Measurements from ENCODE around the gene FGD2. TPM values are rescaled to one million over a fixed set of nuclear protein-coding genes. Genes with fewer than 3 reads are reported as not detected.

The FGD2 gene
- polyA plus RNA-seq, 1 experiment: not detected

GRCh38 chr6:36968266-36968977, 37.0 kb upstream of the FGD2 start:
- Histone ChIP-seq H3K4me3 (ENCODE audit: low read depth, low read length) (no peak overlapping the region), H3K9me3 (ENCODE audit: control insufficient read depth, insufficient read depth, low read length) (no peaks in the 10 kb centered on the region), H3K27me3 (ENCODE audit: control insufficient read depth, insufficient read depth, low read length) (no peaks in the 10 kb centered on the region), H3K27ac (ENCODE audit: low read depth, low read length) (no peak overlapping the region)
- CTCF ChIA-PET: no interaction called here
- no peak for TF ChIP-seq CTCF (IDR thresholded peaks at IDR 0.05; ENCODE audit: low read depth, low read length)
- DNase-seq (ENCODE audit: low read depth, low spot score): no peak
- POLR2A ChIA-PET: no interaction called here

DNA sequence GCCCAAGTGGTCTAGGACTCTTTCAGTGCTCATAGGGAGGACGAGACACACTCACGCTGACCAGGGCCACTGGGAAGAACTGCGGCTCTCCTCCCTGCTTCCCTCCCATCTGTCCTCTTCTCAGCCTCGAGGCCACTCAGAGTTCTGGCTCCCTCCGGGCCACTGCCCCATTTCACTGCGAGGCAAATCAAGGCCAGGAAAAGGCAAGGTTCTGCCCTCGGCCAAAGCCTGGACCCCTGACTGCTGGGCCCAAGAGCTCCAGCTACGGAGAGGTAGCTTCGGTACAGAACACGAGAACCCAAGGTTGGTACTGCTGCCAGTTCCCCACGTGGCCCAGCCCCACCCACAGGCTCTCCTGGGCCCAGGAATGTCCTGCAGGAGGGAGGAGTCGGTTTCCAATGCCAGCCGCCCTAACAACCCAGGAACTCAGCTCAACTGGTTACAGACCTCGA, 36.2 kb upstream of the FGD2 start:
- H3K27me3 ChIP-seq (ENCODE audit: control insufficient read depth, insufficient read depth, low read length): no peaks in the 10 kb centered on the region
- TF ChIP-seq CTCF (IDR thresholded peaks at IDR 0.05; ENCODE audit: low read depth, low read length): no peak
- no peak overlapping the region for H3K27ac ChIP-seq (ENCODE audit: low read depth, low read length)
- H3K9me3 ChIP-seq (ENCODE audit: control insufficient read depth, insufficient read depth, low read length): no peaks in the 10 kb centered on the region
- ChIA-PET POLR2A (no interaction called here), CTCF (no interaction called here)
- H3K4me3 ChIP-seq (ENCODE audit: low read depth, low read length): no peak overlapping the region
- DNase-seq (ENCODE audit: low read depth, low spot score): no peak

DNA sequence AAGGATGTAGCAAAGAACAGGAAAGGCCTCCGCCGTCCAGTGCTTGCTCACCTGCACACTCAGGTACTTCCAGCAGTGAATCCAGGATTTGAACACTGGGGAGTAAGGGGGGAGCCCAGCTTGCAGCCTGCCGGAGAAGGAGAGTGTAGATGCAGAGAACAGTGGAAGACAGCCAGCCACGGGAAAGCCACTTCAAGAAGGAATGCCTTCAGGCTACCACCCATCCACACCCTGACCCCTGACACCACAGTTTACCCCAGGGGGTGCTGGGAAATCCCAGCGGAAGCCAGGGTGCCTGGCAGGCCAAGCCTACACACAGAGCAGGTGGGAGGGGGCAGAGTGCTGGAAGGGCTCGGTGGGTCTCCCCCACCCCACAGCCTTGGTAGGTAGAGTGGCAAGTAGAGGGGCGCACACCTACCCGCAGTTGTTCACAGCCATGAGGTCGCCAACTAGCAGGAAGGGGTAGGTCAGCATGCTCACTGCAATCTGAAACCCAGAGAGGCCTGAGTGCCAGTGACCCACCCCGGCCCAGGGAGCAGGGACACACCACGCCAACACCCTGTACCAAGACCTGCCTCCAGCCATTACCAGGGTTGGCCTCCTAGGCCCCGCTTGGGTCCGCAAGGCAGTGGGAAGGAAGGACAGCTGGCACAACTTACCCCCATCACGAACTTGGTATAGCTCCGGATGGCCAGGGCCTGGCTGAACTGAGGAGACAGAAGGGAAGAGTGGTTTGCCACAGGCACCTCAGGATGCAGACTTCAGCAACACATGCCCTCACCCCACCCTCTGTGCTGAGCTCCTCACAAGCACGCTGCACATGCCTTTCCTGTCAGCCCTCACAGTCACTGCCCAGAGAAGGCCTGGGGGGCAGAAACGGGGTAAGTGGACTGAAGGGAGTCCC, 35.2 kb upstream of the FGD2 start:
- DNase-seq (ENCODE audit: low read depth, low spot score): no peak
- Histone ChIP-seq H3K4me3 (ENCODE audit: low read depth, low read length) (no peak overlapping the region), H3K9me3 (ENCODE audit: control insufficient read depth, insufficient read depth, low read length) (no peaks in the 10 kb centered on the region), H3K27me3 (ENCODE audit: control insufficient read depth, insufficient read depth, low read length) (no peaks in the 10 kb centered on the region), H3K27ac (ENCODE audit: low read depth, low read length) (no peak overlapping the region)
- TF ChIP-seq CTCF (IDR thresholded peaks at IDR 0.05; ENCODE audit: low read depth, low read length): no peak
- ChIA-PET CTCF (interaction anchor here (0.6 to 1.1 kb wide), 2 partner anchors 56 to 206 kb away, joined by 3 read pairs; no protein-coding TSS in a partner anchor), POLR2A (no interaction called here)

DNA sequence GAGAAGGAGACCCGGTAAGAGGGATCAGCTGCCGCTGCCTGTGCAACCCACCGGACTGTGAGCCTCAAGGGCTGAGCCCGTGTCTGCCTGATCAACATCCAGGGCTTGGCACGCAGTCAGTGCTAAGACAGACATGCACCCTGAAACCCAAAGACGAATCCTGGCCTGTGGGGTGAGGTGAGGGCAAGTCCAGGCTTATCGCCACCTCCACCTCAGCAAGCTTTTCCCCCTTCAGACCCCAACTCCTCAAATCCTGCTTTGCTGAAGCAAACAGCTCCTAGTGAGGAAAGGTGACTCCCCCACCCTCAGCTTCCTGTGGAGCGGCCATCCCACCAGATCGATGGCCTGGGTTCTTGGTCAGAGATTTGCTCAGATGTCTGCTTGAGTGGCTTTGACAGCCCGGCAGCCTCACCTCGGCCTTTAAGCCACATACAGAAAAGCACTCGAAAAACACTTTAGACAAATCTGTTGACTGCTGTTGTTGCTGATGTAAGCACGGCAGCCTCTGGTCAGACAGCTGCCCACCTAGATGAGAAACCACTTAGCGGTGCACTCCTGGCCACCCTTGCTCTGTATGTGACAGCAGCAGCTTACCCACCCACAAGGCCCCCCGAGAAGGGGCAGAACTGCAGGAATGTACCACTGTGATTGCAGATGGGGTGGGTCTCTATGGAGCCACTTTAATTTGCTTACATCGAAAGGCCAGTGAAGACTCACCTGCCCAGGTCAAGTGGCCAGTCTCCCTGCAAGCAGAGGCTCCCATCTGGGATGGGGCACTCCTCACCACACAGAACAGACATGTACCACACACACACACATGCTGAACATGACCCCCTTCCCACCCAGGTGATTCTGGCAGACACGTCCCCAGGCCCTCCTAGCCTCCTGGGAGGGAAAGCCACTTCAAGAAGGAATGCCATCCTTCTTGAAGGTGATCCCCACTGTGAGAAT, 34.3 kb upstream of the FGD2 start:
- ChIA-PET POLR2A (no interaction called here), CTCF (interaction anchor here (0.6 to 1.1 kb wide), 2 partner anchors 57 to 207 kb away, joined by 3 read pairs; no protein-coding TSS in a partner anchor)
- TF ChIP-seq CTCF (IDR thresholded peaks at IDR 0.05; ENCODE audit: low read depth, low read length): no peak
- Histone ChIP-seq H3K9me3 (ENCODE audit: control insufficient read depth, insufficient read depth, low read length) (no peaks in the 10 kb centered on the region), H3K4me3 (ENCODE audit: low read depth, low read length) (no peak overlapping the region), H3K27me3 (ENCODE audit: control insufficient read depth, insufficient read depth, low read length) (no peaks in the 10 kb centered on the region), H3K27ac (ENCODE audit: low read depth, low read length) (no peak overlapping the region)
- no peak for DNase-seq (ENCODE audit: low read depth, low spot score)

Measured in AG04450 (cell line).